BLaER1 (cell line): Measurements from ENCODE around the gene HCFC1.
A peak's percentile ranks its signal among the peaks of the same experiment; 100 is the strongest.

Source experiments
- H3K27ac ChIP-seq: shearing (Covaris generic); formaldehyde crosslinking; 2 replicates; pipeline ENCODE4 v1.8.1; 2022
- H3K27me3 ChIP-seq: shearing (Covaris generic); formaldehyde crosslinking; 2 replicates; pipeline ENCODE4 v1.8.1; 2022
- H3K36me3 ChIP-seq: shearing (Covaris generic); formaldehyde crosslinking; 2 replicates; pipeline ENCODE4 v1.8.1; 2022
- H3K4me1 ChIP-seq: shearing (Covaris generic); formaldehyde crosslinking; 2 replicates; pipeline ENCODE4 v1.8.1; 2022
- H3K4me2 ChIP-seq: shearing (Covaris generic); formaldehyde crosslinking; 2 replicates; pipeline ENCODE4 v1.8.1; 2022
- H3K4me3 ChIP-seq: shearing (Covaris generic); formaldehyde crosslinking; 2 replicates; pipeline ENCODE4 v1.8.1; 2022
- H3K9ac ChIP-seq: shearing (Covaris generic); formaldehyde crosslinking; 2 replicates; pipeline ENCODE4 v1.8.1; 2022
- H3K9me3 ChIP-seq: shearing (Covaris generic); formaldehyde crosslinking; 2 replicates; pipeline ENCODE4 v1.8.1; 2022
- H4K20me1 ChIP-seq: shearing (Covaris generic); formaldehyde crosslinking; 2 replicates; pipeline ENCODE4 v1.8.1; 2022
- Cebpa-rat ChIP-seq: shearing (Covaris generic); IDR thresholded peaks from 2 replicates; pipeline ENCODE4 v1.8.1; 2022

HCFC1 gene

DNA sequence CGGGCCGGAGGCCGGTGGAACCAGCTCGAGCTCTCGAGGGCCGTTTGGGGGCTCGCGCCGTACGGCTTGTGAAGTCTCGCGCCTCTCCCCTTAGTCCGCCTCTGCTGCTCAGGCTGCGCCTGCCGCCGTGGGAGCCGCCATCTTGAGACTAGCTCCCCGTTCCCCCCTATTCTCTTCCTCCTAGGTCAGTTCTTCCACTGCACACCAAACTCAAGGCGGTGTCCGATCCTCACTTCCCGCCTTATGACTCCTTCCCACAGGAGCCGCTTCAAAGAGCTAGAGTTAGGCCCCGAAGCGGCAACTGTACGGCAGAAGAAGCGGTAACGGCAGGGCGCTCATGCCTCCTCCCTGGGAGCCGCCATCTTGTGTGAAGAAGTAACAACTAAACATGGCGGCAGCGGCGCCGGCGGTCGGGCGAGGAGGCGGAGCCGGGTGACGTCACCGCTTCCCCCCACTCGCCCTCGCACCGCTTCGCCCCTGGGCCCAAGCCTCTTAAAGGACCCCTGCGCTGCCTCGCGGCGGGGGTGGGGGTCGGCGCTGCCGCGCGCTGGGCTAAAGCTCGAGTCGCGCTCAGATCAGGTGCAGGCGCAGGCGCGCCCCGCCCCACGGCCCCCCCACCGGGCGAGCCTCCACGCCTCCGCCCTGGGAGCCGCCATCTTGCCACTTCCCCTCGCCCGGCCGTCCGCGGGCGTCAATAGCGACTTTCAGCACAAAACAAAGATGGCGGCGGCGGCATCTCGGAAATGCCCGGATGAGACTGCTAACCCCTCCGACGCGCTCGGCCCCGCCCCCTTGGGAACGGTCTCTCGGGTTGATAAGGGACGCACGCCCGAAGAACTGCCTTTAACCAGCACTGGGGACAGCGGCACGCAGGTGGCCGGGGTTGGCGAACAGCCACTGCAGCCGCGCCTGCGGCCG lies at the start of gene HCFC1:
Gene HCFC1 (minus strand): TSS at position 369 of the 918 bp plus-strand sequence. CDS start 978 bp downstream, outside the sequence.
- peaks cover 71% of the 10 kb centered on the region for H3K27me3 ChIP-seq
- TF ChIP-seq Cebpa-rat: no peak
- no peaks in the 10 kb centered on the region for H3K36me3 ChIP-seq
- peak within 1 kb of the TSS; percentile 99 for H3K9ac ChIP-seq
- H3K27ac ChIP-seq: peak within 1 kb of the TSS; percentile 100
- peak within 1 kb of the TSS; percentile 93 for H3K4me2 ChIP-seq
- no peaks in the 10 kb centered on the region for H3K9me3 ChIP-seq
- peaks cover 62% of the 10 kb centered on the region for H3K4me1 ChIP-seq
- H4K20me1 ChIP-seq: peaks cover 89% of the 10 kb centered on the region
- H3K4me3 ChIP-seq: peak within 1 kb of the TSS; percentile 95

DNA sequence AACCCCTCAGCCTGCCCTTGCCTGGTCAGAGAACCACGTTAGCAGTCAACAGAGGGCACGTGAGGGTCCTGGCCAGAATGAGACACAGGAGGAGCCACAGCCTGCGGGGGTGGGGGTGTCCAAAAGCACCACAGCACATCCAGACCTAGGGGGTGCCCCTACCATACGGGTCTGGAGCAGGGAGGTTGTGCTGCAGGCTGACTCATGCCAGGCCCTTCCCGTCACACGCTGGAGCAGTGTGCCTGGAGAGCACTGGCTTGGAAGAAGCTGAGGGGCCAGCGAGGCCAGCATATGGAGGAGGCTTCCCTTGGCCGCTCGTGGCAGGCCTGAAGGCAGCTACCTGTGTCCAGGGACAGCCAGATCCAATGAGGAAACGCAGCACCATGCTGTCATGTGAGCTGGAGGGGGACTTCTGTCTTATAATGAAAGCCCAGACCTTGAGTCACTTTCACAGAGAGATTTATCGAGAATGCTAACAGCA lies 49.6 kb upstream of the HCFC1 start:
- peaks cover 61% of the 10 kb centered on the region for H3K4me1 ChIP-seq
- H3K27me3 ChIP-seq: peaks cover 73% of the 10 kb centered on the region
- TF ChIP-seq Cebpa-rat: no peak
- H3K9me3 ChIP-seq: no peaks in the 10 kb centered on the region
- peaks cover 21% of the 10 kb centered on the region for H3K36me3 ChIP-seq
- peak overlapping the region; percentile 91; the same call in 1 of the 2 replicates for H3K9ac ChIP-seq
- peak overlapping the region; percentile 96 for H3K27ac ChIP-seq
- H4K20me1 ChIP-seq: peaks cover 80% of the 10 kb centered on the region
- peak overlapping the region; percentile 85 for H3K4me2 ChIP-seq
- peak overlapping the region; percentile 77; the same call in 1 of the 2 replicates for H3K4me3 ChIP-seq

DNA sequence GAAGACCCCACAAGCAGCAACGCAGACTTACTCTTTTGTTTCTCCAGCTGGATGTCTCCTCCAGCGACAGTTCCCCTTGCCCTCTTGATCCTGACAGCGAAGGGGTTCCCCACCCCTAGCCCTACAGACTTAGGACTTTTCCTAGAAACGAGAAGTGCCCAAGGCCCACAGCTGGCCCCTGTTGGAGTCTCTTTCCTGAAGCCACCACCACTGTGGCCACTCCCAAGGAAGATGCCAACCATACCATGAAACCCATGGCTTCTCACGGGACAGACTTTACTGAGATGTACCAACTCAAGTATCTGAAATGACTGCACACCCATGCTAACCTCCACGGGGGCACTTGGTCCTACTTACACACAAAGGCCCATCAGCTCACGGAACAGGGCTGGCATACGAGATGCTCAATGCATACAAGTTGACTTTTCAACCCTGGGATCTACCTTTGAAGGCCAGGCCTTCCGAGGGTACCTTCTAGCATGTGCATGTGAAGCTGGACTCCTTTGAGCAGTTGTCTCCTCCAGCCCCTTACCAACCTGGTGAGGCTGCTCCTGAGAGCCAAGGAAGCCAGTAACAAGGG lies 49.0 kb upstream of the HCFC1 start:
- Histone ChIP-seq H3K27ac (peak overlapping the region; percentile 96), H3K27me3 (peaks cover 73% of the 10 kb centered on the region), H3K4me3 (peak overlapping the region; percentile 77), H4K20me1 (peaks cover 81% of the 10 kb centered on the region), H3K9me3 (no peaks in the 10 kb centered on the region), H3K9ac (peak overlapping the region; percentile 91), H3K4me1 (peaks cover 66% of the 10 kb centered on the region), H3K4me2 (peak overlapping the region; percentile 85), H3K36me3 (peaks cover 26% of the 10 kb centered on the region)
- TF ChIP-seq Cebpa-rat: no peak

DNA sequence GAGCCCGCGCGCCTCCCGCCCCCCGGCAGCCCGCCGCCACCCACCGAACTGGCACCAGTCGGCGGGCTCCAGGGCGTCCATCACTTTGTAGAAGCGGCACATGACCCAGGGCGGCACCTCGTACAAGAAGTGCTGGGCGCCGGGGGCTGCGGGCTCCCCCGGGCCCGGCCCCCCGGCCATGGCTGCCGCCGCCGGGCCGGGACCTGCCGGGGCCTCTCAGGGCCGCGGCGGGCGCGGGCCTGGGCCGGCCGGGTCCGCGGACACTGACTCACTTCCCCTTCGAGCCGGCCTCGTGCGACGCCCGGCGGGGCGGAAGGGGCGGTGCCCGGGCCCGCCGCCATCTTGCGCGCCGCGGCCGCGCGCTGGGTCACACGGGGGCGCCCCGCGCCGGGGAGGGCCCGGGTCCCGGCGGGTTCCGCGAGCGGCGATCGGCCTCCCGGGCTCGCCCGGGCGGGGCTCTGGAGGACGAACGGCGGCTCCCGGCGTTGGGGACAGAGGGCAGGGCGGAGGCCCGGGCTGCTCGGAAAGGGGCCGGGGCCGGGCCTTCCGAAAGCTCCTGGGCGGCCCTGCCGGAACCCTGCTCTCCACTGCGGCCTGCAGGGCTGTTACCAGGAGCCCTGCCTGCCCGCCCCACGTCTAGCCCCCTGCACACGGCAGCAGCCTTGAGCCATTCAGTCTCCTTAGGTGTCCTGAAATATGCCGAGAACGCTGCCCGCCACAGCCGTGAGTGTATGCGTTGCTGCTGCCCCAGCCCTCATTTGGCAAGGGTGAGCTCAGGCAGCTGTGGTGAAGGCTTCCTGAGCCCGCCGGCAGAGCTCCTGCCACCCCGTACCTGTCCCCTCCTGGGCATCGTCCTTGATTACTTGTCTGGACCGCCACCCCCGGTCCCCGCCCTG lies 48.3 kb upstream of the HCFC1 start, which contains the start of gene IRAK1:
Gene IRAK1 (minus strand): TSS at position 270 of the 896 bp plus-strand sequence. CDS start 90 bp downstream, at position 180.
- Histone ChIP-seq H3K4me2 (peak within 1 kb of the TSS; percentile 85), H3K9ac (peak within 1 kb of the TSS; percentile 91), H3K4me3 (peak within 1 kb of the TSS; percentile 77), H3K36me3 (peaks cover 33% of the 10 kb centered on the region), H3K9me3 (no peaks in the 10 kb centered on the region), H3K4me1 (peaks cover 74% of the 10 kb centered on the region), H4K20me1 (peaks cover 81% of the 10 kb centered on the region), H3K27me3 (peaks cover 73% of the 10 kb centered on the region), H3K27ac (peak within 1 kb of the TSS; percentile 96)
- no peak for TF ChIP-seq Cebpa-rat

DNA sequence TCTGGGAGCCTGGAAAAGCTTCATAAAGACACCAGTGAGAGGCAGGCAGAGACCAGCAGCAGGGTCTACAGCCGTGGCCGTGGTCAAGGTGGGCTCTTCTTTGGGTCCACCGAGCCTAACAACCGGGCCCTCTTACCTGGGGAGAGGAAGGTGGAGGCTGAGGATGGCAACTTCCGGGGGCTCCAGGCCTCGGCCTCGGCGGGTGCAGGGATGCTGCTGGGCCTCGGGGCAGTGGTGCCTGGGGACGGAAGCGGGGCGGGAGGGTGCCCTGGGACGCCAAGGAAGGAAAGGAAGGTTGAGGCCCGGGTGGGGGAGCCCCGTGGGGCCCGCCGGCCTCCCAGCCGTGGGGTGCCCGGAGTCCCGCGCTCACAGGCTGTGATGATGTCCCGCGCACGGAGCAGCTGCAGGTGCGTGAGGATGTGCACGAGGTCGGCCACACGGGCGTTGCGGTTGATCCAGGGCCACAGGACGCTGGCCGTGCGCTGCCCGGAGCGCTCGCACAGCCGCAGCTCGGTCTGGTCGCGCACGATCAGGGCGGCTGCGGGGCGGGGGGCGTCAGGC lies 47.5 kb upstream of the HCFC1 start:
- Histone ChIP-seq H3K9me3 (no peaks in the 10 kb centered on the region), H3K36me3 (peaks cover 41% of the 10 kb centered on the region), H3K27me3 (peaks cover 70% of the 10 kb centered on the region), H3K4me2 (peak overlapping the region; percentile 85), H3K4me3 (peak overlapping the region; percentile 77), H3K9ac (peak overlapping the region; percentile 91), H3K4me1 (peaks cover 80% of the 10 kb centered on the region), H3K27ac (peak overlapping the region; percentile 96), H4K20me1 (peaks cover 83% of the 10 kb centered on the region)
- no peak for TF ChIP-seq Cebpa-rat

DNA sequence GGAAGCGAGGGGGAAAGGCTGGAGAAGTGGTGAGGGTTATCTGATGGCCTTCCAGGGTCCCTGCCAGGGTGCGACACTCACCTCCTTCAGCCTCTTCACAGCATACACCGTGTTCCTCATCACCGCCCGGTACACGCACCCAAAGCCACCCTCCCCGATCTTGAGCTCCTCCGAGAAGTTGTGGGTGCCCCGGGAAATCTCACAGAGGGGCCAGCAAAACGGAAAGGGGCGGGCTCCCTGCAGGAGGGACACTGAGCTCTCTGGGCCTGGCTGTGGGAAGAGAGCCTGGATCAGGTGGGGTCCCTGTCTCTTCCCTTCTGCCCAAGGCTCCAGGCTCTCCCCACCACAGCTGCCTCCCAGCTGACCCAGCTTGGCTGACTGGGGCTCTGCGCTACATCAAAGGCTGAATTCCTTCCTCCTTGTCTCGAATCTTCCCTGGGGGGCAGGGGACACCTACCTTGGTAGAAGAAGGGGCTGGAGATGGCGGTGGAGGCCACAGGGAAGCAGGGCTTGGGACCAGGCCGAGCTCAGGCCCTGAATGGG lies 47.0 kb upstream of the HCFC1 start:
- peak overlapping the region; percentile 96 for H3K27ac ChIP-seq
- H3K27me3 ChIP-seq: peaks cover 69% of the 10 kb centered on the region
- peaks cover 45% of the 10 kb centered on the region for H3K36me3 ChIP-seq
- no peak for TF ChIP-seq Cebpa-rat
- peaks cover 80% of the 10 kb centered on the region for H3K4me1 ChIP-seq
- peak overlapping the region; percentile 85 for H3K4me2 ChIP-seq
- peaks cover 83% of the 10 kb centered on the region for H4K20me1 ChIP-seq
- H3K9ac ChIP-seq: peak overlapping the region; percentile 91
- H3K4me3 ChIP-seq: peak overlapping the region; percentile 77
- H3K9me3 ChIP-seq: no peaks in the 10 kb centered on the region

DNA sequence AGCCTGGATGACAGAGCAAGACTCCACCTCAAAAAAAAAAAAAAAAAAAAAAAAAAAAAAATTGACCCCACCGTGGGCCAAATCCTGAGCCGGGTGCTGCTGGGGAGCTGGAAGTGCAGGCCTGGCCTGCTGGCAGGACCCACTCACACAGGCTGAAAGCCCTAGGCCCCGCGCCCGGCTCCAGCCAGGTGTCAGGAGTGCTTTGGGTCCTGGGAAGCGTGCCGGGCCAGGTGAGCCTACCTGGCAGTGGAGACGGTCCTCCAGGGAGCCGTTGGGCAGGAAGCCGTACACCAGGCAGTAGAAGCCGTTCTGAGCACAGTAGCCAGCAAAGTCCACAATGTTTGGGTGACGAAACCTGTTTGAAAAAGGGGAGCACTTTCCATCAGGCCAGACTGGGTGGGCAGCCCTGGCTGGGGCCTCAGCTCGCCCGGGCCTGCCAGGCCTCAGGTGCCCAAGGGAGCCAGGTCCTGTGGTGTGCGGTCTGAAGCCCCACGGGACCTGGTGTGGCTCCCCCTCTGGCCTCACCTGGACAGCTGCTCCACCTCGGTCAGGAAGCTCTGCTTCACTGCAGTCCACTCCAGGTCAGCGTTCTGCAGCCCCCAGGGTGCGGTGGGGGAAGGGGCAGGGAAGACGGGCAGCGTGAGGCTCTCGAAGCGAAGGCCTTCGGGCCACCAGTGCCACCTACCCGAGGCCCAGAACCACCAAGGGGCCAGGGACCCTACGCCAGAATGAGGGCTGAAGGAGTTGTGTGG lies 46.3 kb upstream of the HCFC1 start:
- no peak for TF ChIP-seq Cebpa-rat
- Histone ChIP-seq H3K9me3 (no peaks in the 10 kb centered on the region), H3K4me1 (peaks cover 80% of the 10 kb centered on the region), H3K27ac (peak overlapping the region; percentile 96), H4K20me1 (peaks cover 85% of the 10 kb centered on the region), H3K36me3 (peaks cover 50% of the 10 kb centered on the region), H3K4me2 (peak overlapping the region; percentile 85), H3K4me3 (peak overlapping the region; percentile 77), H3K9ac (peak overlapping the region; percentile 91), H3K27me3 (peaks cover 69% of the 10 kb centered on the region)
